Endodermal cell (in vitro differentiated cells): Measurements from ENCODE around the gene GPHN. TPM values are rescaled to one million over a fixed set of nuclear protein-coding genes. Genes with fewer than 3 reads are reported as not detected.

ENCODE experiments used
- DNase-seq: peaks from one replicate; pipeline ENCODE4 v3.0.0-alpha.2; 2017
- H3K27ac ChIP-seq: 2 replicates; pipeline ENCODE4 v1.5.1; 2013; ENCODE audit warnings: mild to moderate bottlenecking, low read depth, low read length, moderate library complexity
- H3K27me3 ChIP-seq: 2 replicates; pipeline ENCODE4 v1.6.1; 2013; ENCODE audit warnings: mild to moderate bottlenecking, low read length, moderate library complexity; ENCODE audit not compliant: insufficient read depth, control insufficient read depth, poor library complexity, severe bottlenecking
- H3K36me3 ChIP-seq: 2 replicates; pipeline ENCODE4 v1.7.0; 2013; ENCODE audit warnings: mild to moderate bottlenecking, low read length, moderate library complexity; ENCODE audit not compliant: control insufficient read depth, insufficient read depth
- H3K4me1 ChIP-seq: one replicate; pipeline ENCODE4 v1.7.0; 2013; ENCODE audit warnings: low read length; ENCODE audit not compliant: control insufficient read depth, insufficient read depth
- H3K4me3 ChIP-seq: 2 replicates; pipeline ENCODE4 v1.5.1; 2013; ENCODE audit warnings: mild to moderate bottlenecking, low read length, moderate library complexity
- H3K9ac ChIP-seq: 2 replicates; pipeline ENCODE4 v1.6.1; 2013; ENCODE audit warnings: mild to moderate bottlenecking, low read length, moderate library complexity; ENCODE audit not compliant: poor library complexity, severe bottlenecking; ENCODE audit errors: extremely low read depth
- H3K9me3 ChIP-seq: 2 replicates; pipeline ENCODE4 v1.6.1; 2013; ENCODE audit warnings: mild to moderate bottlenecking, low read length, moderate library complexity; ENCODE audit not compliant: control insufficient read depth
- H3K27ac Mint-ChIP-seq: 2 replicates; pipeline ENCODE4 v1.8.0; 2020; ENCODE audit warnings: mixed read lengths
- H3K27me3 Mint-ChIP-seq: 2 replicates; pipeline ENCODE4 v1.8.0; 2021; ENCODE audit warnings: mild to moderate bottlenecking, mixed read lengths; ENCODE audit not compliant: insufficient read depth
- H3K36me3 Mint-ChIP-seq: 2 replicates; pipeline ENCODE4 v1.8.0; 2020; ENCODE audit warnings: low read depth, mixed read lengths
- H3K4me1 Mint-ChIP-seq: 2 replicates; pipeline ENCODE4 v1.8.0; 2020; ENCODE audit warnings: mixed read lengths
- H3K4me3 Mint-ChIP-seq: 2 replicates; pipeline ENCODE4 v1.8.0; 2020; ENCODE audit warnings: mild to moderate bottlenecking, moderate library complexity, mixed read lengths
- H3K9me3 Mint-ChIP-seq: 2 replicates; pipeline ENCODE4 v1.8.0; 2020; ENCODE audit warnings: mild to moderate bottlenecking, mixed read lengths
- WGBS, 2 experiments: methylation state at CpG; one replicate each; pipeline versions ENCODE4 v1.1.5 to v1.1.7; 2013; ENCODE audit warnings: missing lambda C conversion rate in 2 of 2, mixed read lengths in 1 of 2; ENCODE audit not compliant: insufficient coverage in 1 of 2, insufficient read length in 1 of 2; 5-methylcytosine and 5-hydroxymethylcytosine counted together
- total RNA-seq, 2 donors: library from RNA; stranded (reverse); fragmentation: NEBNext Ultra II Directional in 1 of 2; extraction: Animal tissue kit (Norgen Biotek cat#: 25700) in 1 of 2; gene quantifications; 2 replicates in 1 of 2; 3 replicates in 1 of 2; pipeline ENCODE4 v1.2.1, GENCODE V29; 2021
- TF ChIP-seq, protein P1 (sequence below): fragments of 200-600 bp; sonication (generic); conservative IDR thresholded peaks from 2 replicates; pipeline ENCODE4 v1.5.0; 2021; ENCODE audit warnings: antibody characterized with exemption, mild to moderate bottlenecking

The GPHN gene
- total RNA-seq, 2 donors from 2014 or later: 12.4 to 15.0 TPM

DNA sequence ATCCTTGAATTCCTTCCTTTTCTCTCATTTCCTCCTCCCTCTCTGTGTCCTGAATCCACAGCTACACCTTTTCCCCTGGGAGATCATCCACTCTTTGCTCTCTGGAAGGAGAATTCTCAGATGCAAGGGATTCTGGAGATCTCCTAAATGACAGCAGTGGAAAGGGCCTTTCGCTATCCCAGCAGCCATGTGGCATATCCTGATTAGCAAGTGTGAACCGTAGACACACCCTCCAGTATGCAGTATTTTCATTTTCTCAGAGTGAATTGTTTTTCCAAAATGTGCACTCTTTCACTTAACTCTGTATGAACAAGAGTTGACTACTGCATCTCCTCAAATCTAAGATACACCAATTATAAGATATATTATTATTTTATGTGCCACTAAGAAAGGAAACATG lies 687.3 kb downstream of the GPHN start:
- no peaks in the 10 kb centered on the region for H3K9me3 ChIP-seq
- TF ChIP-seq, protein P1, sequence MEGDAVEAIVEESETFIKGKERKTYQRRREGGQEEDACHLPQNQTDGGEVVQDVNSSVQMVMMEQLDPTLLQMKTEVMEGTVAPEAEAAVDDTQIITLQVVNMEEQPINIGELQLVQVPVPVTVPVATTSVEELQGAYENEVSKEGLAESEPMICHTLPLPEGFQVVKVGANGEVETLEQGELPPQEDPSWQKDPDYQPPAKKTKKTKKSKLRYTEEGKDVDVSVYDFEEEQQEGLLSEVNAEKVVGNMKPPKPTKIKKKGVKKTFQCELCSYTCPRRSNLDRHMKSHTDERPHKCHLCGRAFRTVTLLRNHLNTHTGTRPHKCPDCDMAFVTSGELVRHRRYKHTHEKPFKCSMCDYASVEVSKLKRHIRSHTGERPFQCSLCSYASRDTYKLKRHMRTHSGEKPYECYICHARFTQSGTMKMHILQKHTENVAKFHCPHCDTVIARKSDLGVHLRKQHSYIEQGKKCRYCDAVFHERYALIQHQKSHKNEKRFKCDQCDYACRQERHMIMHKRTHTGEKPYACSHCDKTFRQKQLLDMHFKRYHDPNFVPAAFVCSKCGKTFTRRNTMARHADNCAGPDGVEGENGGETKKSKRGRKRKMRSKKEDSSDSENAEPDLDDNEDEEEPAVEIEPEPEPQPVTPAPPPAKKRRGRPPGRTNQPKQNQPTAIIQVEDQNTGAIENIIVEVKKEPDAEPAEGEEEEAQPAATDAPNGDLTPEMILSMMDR: no peak
- Mint-ChIP-seq H3K27ac (no peak overlapping the region), H3K36me3 (no peaks in the 10 kb centered on the region), H3K4me3 (no peak overlapping the region), H3K27me3 (peaks cover 2% of the 10 kb centered on the region), H3K4me1 (no peaks in the 10 kb centered on the region), H3K9me3 (no peaks in the 10 kb centered on the region)
- WGBS, 2 experiments: 96 to 100% methylated on average over 1 to 2 of the region's 2 CpGs
- H3K27me3 ChIP-seq: no peaks in the 10 kb centered on the region
- DNase-seq: no peak
- H3K27ac ChIP-seq: no peak overlapping the region
- no peaks in the 10 kb centered on the region for H3K4me1 ChIP-seq
- H3K4me3 ChIP-seq: no peak overlapping the region
- H3K36me3 ChIP-seq: no peaks in the 10 kb centered on the region
- no peak overlapping the region for H3K9ac ChIP-seq

DNA sequence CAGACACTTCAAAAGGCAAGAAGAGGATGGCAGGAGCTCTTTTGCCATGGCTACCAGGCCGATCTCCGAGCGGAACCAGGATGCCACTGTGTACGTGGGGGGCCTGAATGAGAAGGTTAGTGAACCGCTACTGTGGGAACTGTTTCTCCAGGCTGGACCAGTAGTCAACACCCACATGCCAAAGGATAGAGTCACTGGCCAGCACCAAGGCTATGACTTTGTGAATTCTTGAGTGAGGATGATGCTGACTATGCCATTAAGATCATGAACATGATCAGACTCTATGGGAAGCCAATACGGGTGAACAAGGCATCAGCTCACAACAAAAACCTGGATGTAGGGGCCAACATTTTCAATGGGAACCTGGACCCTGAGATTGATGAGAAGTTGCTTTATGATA lies 691.1 kb downstream of the GPHN start:
- WGBS, 2 experiments: 92% methylated on average over 5 to 6 of the region's 6 CpGs
- no peaks in the 10 kb centered on the region for H3K36me3 Mint-ChIP-seq
- H3K27ac Mint-ChIP-seq: no peak overlapping the region

DNA sequence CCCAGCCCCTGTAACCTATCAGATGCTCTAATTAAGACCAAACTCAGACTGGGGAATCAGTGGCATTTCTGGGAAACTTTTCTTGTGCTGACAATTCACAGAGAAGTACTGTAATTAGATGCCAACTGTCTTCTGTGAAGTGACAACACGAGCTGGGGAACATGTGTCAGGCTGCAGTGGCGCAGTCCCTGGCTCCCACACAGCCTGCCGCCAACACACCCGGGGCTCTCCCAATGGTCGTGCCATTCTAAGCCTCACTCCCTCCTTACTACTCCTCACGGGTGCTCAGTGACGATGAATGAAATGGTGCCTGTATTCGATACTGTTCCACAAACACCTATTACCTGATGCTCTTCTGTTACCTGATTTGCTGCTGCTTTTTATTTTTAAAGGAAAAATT lies 699.9 kb downstream of the GPHN start:
- Histone ChIP-seq H3K4me3 (no peak overlapping the region), H3K9ac (no peak overlapping the region), H3K27me3 (no peaks in the 10 kb centered on the region), H3K36me3 (no peaks in the 10 kb centered on the region), H3K9me3 (no peaks in the 10 kb centered on the region), H3K4me1 (no peaks in the 10 kb centered on the region), H3K27ac (no peak overlapping the region)
- H3K36me3 Mint-ChIP-seq: no peaks in the 10 kb centered on the region
- no peak overlapping the region for H3K4me3 Mint-ChIP-seq
- no peaks in the 10 kb centered on the region for H3K4me1 Mint-ChIP-seq
- 89 to 90% methylated on average over 4 to 8 of the region's 8 CpGs for WGBS, 2 experiments
- H3K27me3 Mint-ChIP-seq: no peaks in the 10 kb centered on the region
- H3K9me3 Mint-ChIP-seq: no peaks in the 10 kb centered on the region
- no peak overlapping the region for H3K27ac Mint-ChIP-seq
- TF ChIP-seq, protein P1: no peak
- DNase-seq: no peak

More for the DNA sequence above, 691.1 kb downstream of the GPHN start:
- no peaks in the 10 kb centered on the region for H3K27me3 ChIP-seq
- Mint-ChIP-seq H3K4me1 (no peaks in the 10 kb centered on the region), H3K9me3 (no peaks in the 10 kb centered on the region), H3K27me3 (no peaks in the 10 kb centered on the region), H3K4me3 (no peak overlapping the region)
- no peaks in the 10 kb centered on the region for H3K4me1 ChIP-seq
- no peak overlapping the region for H3K27ac ChIP-seq
- H3K36me3 ChIP-seq: no peaks in the 10 kb centered on the region
- H3K4me3 ChIP-seq: no peak overlapping the region
- H3K9me3 ChIP-seq: no peaks in the 10 kb centered on the region
- H3K9ac ChIP-seq: no peak overlapping the region
- DNase-seq: no peak
- TF ChIP-seq, protein P1: no peak
